Liver (tissue), 9 donors: ENCODE data around the gene FBN3. TPM values are rescaled to one million over a fixed set of nuclear protein-coding genes. Genes with fewer than 3 reads are reported as not detected.

ENCODE experiments used
- DNase-seq: peaks from one replicate; pipeline ENCODE4 v3.0.0-alpha.2; 2017; ENCODE audit warnings: low spot score
- H3K27ac ChIP-seq, 2 donors: one replicate each; pipeline ENCODE4 v1.7.0; 2013; ENCODE audit warnings: inconsistent platforms in 2 of 2, low read length in 2 of 2, control low read depth in 1 of 2, low read depth in 1 of 2, mild to moderate bottlenecking in 1 of 2
- H3K27me3 ChIP-seq, 4 donors: one replicate each; pipeline versions ENCODE4 v1.6.1 to v1.7.0; 2013; ENCODE audit warnings: low read length in 3 of 4, inconsistent platforms in 1 of 4, mild to moderate bottlenecking in 1 of 4, moderate library complexity in 1 of 4; ENCODE audit not compliant: control insufficient read depth in 4 of 4, insufficient read depth in 4 of 4
- H3K36me3 ChIP-seq, 4 donors: one replicate each; pipeline versions ENCODE4 v1.6.1 to v1.7.0; 2013; ENCODE audit warnings: low read length in 3 of 4, mild to moderate bottlenecking in 3 of 4, low read depth in 1 of 4, moderate library complexity in 1 of 4; ENCODE audit not compliant: control insufficient read depth in 4 of 4, insufficient read depth in 3 of 4
- H3K4me1 ChIP-seq, 4 donors: one replicate each; pipeline versions ENCODE4 v1.6.1 to v1.7.0; 2013; ENCODE audit warnings: low read length in 3 of 4, mild to moderate bottlenecking in 3 of 4, moderate library complexity in 1 of 4; ENCODE audit not compliant: control insufficient read depth in 4 of 4, insufficient read depth in 4 of 4
- H3K4me3 ChIP-seq, 3 donors: one replicate each; pipeline versions ENCODE4 v1.6.1 to v1.7.0; 2013; ENCODE audit warnings: low read length in 3 of 3, control low read depth in 1 of 3, low read depth in 1 of 3, mild to moderate bottlenecking in 1 of 3
- H3K9ac ChIP-seq, 2 donors: one replicate each; pipeline ENCODE4 v1.7.0; 2013; ENCODE audit warnings: low read length in 2 of 2, mild to moderate bottlenecking in 2 of 2, moderate library complexity in 2 of 2, control low read depth in 1 of 2, low read depth in 1 of 2
- H3K9me3 ChIP-seq, 4 donors: one replicate each; pipeline versions ENCODE4 v1.6.1 to v1.7.0; 2013; ENCODE audit warnings: low read length in 3 of 4; ENCODE audit not compliant: control insufficient read depth in 4 of 4
- ATF3 ChIP-seq: IDR thresholded peaks from 2 replicates; pipeline ENCODE4 v1.6.1; 2016; ENCODE audit warnings: antibody characterized with exemption
- CTCF ChIP-seq: fragments of 150-350 bp; IDR thresholded peaks from 2 replicates; pipeline ENCODE4 v1.5.1; 2017; ENCODE audit warnings: improper control_type of control experiment, low read depth, low read length; ENCODE audit not compliant: missing input control
- GABPA ChIP-seq, 2 donors: IDR thresholded peaks in 1 of 2; conservative IDR thresholded peaks in 1 of 2; 2 replicates each; pipeline ENCODE4 v1.6.1; 2016; ENCODE audit warnings: antibody characterized with exemption in 2 of 2, mild to moderate bottlenecking in 1 of 2, moderate library complexity in 1 of 2
- JUND ChIP-seq, 2 donors: IDR thresholded peaks; 2 replicates each; pipeline ENCODE4 v1.6.1; 2016; ENCODE audit warnings: antibody characterized with exemption in 2 of 2
- MAX ChIP-seq: IDR thresholded peaks from 2 replicates; pipeline ENCODE4 v1.6.1; 2016; ENCODE audit warnings: antibody characterized with exemption
- NR2F2 ChIP-seq: IDR thresholded peaks from 2 replicates; pipeline ENCODE4 v1.6.1; 2016; ENCODE audit warnings: antibody characterized with exemption
- RAD21 ChIP-seq, 2 donors: IDR thresholded peaks; 2 replicates each; pipeline ENCODE4 v1.6.1; 2016; ENCODE audit warnings: antibody characterized with exemption in 2 of 2, mild to moderate bottlenecking in 2 of 2
- REST ChIP-seq: IDR thresholded peaks from 2 replicates; pipeline ENCODE4 v1.6.1; 2016; ENCODE audit warnings: antibody characterized with exemption, mild to moderate bottlenecking
- SP1 ChIP-seq: IDR thresholded peaks from 2 replicates; pipeline ENCODE4 v1.6.1; 2018; ENCODE audit warnings: antibody characterized with exemption, mild to moderate bottlenecking
- TAF1 ChIP-seq: conservative IDR thresholded peaks from 2 replicates; pipeline ENCODE4 v1.6.1; 2016; ENCODE audit warnings: antibody characterized with exemption, mild to moderate bottlenecking
- YY1 ChIP-seq: IDR thresholded peaks from 2 replicates; pipeline ENCODE4 v1.6.1; 2016; ENCODE audit warnings: antibody characterized with exemption, mild to moderate bottlenecking
- ZBTB33 ChIP-seq: IDR thresholded peaks from 2 replicates; pipeline ENCODE4 v1.6.1; 2016; ENCODE audit warnings: antibody characterized with exemption
- WGBS: extraction: QIAGEN DNeasy Blood & Tissue Kit; methylation state at CpG from one replicate; pipeline ENCODE4 v1.1.7; 2013; 5-methylcytosine and 5-hydroxymethylcytosine counted together
- polyA plus RNA-seq, 2 donors: library from polyadenylated mRNA; stranded (reverse) in 1 of 2; unstranded in 1 of 2; fragments of 200-250 nt in 1 of 2; fragments of >200 nt in 1 of 2; fragmentation: Nextera tagmentation in 1 of 2; extraction: Ambion mirVana in 1 of 2; gene quantifications; one replicate each; pipeline versions ENCODE4 v1.2.1 to v1.2.3, GENCODE V29; 2013 to 2015
- total RNA-seq, 2 donors: library from RNA; depleted of rRNA; stranded (reverse); fragments of >200 nt; gene quantifications; one replicate each; pipeline ENCODE4 v1.2.3, GENCODE V29; 2014
- donor health status: healthy.
- donor health status: healthy.
- donor health status: healthy.
- donor health status: healthy.
- donor health status: healthy.

Gene FBN3
- total and polyA plus RNA-seq, 4 donors, result under 0.01 to 0.61 (median 0.08) TPM; not detected in 1

DNA sequence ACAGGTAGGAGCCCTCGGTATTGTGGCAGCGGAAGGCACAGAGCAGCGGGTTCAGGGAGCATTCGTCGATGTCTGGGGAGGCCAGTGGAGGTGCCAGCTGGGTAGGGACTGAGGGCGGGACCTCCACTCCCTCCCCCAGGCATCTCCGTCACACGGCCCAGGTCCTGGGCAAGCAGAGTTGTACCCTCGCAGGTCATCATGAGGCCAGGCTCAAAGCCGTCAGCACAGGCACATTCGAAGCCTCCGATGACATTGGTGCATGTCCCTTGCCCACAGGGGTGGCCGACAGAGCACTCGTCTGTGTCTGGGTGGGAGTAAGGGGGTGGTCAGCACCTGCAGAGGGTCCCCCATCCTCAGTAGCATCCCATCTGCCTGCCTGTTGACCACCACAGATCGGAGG, 61.5 kb downstream of the FBN3 start:
- 95% methylated on average over 15 of the region's 15 CpGs for WGBS
- no peak for DNase-seq
- Histone ChIP-seq H3K27ac (no peak overlapping the region), H3K27me3 (no peaks in the 10 kb centered on the region), H3K4me3 (no peak overlapping the region), H3K4me1 (peaks cover 0 to 3% (median 0%) of the 10 kb centered on the region in 4 donors), H3K36me3 (no peaks in the 10 kb centered on the region), H3K9me3 (no peaks in the 10 kb centered on the region), H3K9ac (no peak overlapping the region)
- no peak for TF ChIP-seq JUND (IDR thresholded peaks at IDR 0.05)
- TF ChIP-seq SP1, result no peak
- no peak for TF ChIP-seq RAD21 (IDR thresholded peaks at IDR 0.05)

DNA sequence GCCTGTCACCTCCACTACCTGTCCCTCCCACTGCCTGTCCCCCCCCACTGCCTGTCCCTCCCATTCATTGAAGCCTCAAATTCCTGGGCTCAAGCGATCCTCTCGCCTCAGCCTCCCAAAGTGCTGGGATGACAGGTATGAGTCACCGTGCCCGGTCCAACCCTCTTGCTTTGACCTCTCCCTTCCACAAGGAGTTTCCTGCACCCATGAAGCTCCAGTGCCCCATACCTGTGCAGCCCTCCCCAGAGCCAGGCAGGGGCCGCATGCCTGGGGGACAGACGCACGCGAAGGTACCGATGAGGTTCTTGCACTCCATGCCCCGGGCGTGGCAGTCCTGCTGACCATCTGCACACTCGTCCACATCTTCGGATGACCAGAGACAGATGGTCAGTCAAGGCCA, 62.5 kb downstream of the FBN3 start:
- Histone ChIP-seq H3K9ac (no peak overlapping the region), H3K4me3 (no peak overlapping the region), H3K4me1 (peaks cover 0 to 3% (median 0%) of the 10 kb centered on the region in 4 donors), H3K9me3 (no peaks in the 10 kb centered on the region), H3K36me3 (no peaks in the 10 kb centered on the region), H3K27ac (no peak overlapping the region), H3K27me3 (no peaks in the 10 kb centered on the region)
- no peak for DNase-seq
- TF ChIP-seq MAX, result no peak
- TF ChIP-seq ZBTB33, result no peak
- TF ChIP-seq CTCF, result no peak
- no peak for TF ChIP-seq YY1
- TF ChIP-seq NR2F2, result no peak
- TF ChIP-seq GABPA (IDR thresholded peaks at IDR 0.05 in 1 of 2, conservative IDR thresholded peaks at IDR 0.05 in 1 of 2), result no peak
- no peak for TF ChIP-seq REST
- no peak for TF ChIP-seq ATF3
- no peak for TF ChIP-seq TAF1
- 95% methylated on average over 13 of the region's 13 CpGs for WGBS
